8988T (cell line): ENCODE results near the gene HDAC4.

Experiments
- DNase-seq: peaks from one replicate; pipeline ENCODE4 v3.0.0; 2011

HDAC4 gene

DNA sequence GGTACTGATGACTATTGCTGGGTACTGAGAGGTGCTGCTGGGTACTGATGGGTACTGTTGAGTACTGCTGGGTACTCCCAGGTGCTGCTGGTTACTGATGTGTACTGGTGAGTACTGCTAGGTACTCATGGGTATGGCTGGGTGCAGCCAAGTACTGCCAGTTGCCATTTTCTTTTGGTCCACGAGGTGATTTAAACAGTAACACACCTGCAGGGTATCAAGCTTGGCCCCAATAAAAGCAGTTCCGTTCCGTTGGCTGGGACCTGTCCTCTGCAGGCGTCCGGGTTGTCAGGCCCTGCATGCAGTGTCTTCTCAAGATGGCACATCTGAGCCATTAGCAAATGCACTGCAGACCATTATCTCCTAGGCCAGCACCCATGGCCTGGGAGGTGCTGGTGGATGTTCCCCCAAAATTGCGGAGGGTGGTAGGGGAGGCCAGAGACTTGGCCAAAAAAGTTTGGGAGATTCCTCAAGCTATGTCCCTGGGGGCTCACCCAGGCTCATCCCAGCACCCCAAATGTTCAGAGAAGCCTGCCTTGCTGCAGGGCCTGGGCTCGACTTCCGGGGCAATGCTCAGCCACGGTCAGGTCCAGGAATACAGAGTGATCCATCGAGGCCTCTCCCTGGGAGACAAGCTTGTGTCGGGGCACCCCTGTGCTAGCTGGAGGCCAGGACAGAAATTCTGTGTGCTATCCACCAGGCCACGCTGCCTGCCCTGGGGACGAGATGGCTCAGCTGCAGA, 387.7 kb downstream of the HDAC4 start:
- no peak for DNase-seq

GRCh38 chr2:239012228-239012627, 388.6 kb downstream of the HDAC4 start:
- DNase-seq: no peak

GRCh38 chr2:239009589-239009961, 391.2 kb downstream of the HDAC4 start:
- no peak for DNase-seq

DNA sequence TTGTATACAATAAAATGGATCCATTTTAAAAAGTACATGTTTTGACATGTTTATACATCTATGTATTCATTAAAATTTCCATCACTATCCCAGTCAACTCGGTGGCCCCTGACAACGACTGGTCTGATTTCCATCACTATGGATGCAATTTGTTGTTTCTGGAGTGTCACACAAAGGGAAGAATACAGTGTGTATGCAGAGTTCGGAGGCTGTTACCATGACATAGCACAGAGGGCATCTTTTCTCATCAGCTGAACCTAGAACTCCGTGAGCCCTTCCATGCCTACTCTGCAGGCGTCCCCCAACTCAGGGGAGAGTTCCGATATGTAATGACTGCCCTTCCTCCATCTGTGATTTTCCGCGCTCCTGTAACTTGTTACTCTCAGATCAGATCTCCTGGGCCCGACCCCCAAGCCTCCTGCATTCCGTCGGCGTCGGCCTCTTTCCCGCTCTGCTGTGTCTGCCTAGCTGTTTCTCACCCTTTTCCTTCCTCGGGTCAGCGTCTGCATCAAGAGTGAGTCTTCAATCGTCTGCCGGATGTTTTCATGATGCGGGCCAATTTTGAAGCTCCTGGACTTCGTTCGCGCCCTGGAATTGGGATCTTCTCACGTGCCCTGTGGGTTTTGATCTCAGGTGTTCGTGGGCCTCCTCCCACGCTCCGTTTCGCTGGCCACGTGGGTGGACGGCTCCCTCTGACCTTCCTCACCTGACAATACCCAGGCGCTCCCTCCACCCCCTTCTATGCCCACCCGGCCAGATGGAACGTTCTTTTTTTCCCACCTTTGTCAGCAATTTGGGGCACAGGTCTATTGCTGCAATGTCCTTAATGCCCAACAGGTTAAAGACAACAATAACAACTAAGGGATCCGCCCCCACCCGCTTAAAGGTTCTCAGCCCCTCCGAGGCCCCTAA, 391.9 kb downstream of the HDAC4 start:
- DNase-seq: no peak

DNA sequence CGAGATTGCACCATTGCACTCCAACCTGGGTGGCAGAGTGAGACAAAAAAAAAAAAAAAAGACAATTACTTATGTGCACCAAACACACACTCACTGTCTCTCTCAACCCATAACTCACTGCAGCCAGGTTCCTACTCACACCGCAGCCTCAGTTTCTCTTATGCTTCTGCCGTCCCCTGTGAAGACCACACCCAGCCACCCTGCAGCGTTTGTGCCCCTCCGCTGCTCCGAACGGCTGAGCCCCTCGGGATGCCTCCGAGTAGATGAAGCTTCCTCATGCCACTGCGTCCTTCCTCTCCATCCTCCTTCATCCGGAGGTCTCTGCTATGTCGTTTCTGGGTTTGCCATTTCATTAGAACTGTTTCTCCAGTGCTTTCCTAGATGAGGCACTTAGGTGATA, 392.8 kb downstream of the HDAC4 start:
- DNase-seq: no peak

DNA sequence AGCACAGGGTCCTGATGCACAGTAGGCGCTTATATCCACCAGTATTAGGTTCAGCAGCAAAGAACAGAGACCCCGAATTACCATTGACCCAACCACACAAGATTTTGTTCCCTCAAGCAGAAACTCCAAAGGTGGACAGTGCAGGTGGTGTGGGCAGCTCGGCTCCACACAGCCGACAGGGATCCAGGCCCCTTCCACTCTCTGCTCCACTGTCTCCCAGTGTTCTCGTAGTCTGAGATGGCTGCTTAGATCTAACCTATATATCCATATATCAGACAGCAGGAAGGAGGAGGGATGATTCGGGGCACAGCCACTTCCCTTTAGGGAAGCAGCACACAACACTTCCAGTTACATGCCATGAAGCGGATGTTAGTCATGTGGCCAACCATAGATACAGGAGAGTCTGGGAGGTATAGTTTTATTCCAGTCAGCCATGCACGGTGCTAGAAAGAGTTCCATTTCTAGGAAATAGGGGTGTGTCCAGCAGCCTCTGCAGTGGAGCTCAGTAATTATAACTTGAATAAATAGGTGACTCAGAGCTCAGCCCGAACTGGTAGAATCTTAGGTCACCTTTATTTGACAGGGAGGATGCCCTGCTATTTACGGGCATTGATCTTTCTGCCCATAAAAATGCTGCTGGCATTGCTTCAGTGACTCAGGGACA, 394.1 kb downstream of the HDAC4 start:
- DNase-seq: no peak

- no peak for DNase-seq
These were observed 395.2 kb downstream of the HDAC4 start for GRCh38 chr2:239005586-239005985.

GRCh38 chr2:239004274-239005015, 396.4 kb downstream of the HDAC4 start:
- DNase-seq: no peak

DNA sequence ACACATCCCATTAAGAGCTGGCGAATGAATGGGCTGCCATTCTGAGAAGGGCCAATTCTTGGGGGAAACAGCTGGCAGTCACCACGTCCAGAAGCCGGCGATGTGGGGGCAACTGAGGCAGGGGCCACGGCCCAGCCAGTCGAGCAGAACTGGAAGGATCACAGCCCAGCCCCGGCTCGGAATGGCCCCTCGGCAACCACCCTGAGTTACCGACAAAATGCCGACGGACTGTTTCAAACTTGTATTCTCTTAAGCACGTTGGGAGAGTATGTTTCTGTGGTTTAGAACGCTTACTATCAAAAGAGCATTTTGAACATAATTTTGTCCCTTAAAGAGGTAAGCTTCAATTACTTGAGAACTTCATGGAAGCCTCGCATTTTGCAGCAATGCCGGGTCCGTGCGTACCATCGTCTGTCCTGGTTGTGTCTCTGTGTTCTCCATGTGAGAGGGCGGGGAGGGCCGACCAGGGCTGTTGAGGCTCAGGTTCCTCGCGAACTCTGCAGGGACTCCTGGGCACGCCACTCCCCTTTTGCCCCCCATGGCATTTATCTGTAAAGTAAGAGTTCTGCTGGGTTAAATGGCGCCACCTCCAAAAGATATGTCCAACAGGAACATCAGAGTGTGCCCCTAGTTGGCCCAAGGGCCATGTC, 397.1 kb downstream of the HDAC4 start:
- no peak for DNase-seq

DNA sequence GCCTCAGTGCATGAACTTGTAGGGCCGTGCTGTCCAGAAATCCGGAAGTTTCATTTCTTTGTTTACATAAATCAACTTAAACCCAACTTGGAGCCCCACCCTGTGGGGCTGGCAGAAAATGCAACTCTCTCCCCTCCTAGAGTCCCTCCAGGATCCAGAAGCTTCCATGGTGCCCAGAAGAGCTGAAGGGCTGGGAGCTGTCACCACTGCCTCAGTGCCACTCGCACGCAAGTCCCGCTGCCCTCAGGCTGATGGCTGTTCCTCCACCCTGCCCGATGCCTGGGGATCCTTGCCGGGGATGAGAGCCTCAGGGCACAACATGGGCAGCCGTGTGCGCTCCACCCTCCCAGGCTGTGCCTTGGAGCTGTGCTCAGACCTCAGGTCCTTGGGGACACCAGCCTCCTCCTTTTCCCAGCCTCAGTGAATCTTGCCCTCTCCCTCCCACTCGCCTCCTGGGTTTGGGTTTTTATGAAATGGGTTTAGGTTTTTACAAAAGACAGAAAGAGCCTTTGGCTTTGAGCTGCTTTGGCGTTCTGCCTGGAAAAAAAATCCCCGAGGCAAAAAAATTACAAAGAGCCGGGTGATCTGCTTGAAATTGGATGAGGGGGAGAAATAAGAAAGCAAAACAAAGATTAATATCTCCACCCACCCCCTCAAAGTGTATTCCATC, 397.7 kb downstream of the HDAC4 start:
- DNase-seq: no peak

- DNase-seq: no peak
These were observed 398.2 kb downstream of the HDAC4 start for GRCh38 chr2:239002591-239002953.

DNA sequence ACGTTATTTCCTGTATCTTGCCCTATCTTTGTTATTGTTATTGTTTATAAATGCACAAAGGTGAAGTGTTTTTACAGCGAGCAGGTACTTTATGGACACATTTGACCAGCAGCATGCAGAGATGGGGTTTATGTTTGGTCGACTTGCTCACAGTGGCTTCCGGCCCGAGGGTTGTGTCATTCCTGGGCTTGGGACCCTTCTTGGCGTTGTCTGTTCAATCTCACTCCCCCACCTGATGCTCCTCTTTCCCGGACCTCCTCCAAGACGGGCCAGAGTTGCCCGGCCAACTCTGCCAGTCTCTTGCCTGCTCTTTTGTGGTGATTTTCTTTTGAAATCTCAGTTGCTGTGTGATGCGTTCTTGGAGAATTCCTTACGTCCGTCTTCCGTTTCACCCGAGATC, 399.0 kb downstream of the HDAC4 start:
- no peak for DNase-seq

DNA sequence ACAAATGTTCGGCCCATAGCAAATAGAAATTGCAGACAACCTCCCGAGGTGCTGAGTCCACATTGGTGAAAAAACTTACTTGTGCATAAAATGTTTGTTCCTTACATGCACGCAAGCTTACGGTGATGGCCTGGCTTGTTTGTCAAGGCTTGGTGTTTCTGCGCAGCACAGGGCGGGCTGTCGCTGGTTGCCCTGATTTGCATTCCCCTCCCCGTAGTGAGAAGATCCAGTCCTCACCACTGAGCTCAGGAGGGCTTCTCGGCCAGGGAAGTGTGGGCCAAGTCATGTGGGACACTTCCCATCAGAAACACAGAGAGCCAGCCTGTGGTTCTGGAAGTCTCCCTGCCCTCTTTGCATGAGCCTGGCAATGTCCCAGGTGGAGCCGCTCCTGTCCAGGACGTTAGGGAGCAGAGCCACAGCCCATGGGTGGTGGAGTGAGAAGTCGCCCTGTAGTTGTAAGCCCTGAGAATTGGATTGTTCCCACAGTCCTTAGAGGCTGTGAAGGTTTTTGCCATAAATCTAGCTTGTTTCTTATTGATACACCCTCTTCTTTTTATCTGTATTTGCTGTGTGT, 400.2 kb downstream of the HDAC4 start:
- DNase-seq: no peak

- DNase-seq: no peak
These were observed 400.7 kb downstream of the HDAC4 start for GRCh38 chr2:239000089-239000488.

DNA sequence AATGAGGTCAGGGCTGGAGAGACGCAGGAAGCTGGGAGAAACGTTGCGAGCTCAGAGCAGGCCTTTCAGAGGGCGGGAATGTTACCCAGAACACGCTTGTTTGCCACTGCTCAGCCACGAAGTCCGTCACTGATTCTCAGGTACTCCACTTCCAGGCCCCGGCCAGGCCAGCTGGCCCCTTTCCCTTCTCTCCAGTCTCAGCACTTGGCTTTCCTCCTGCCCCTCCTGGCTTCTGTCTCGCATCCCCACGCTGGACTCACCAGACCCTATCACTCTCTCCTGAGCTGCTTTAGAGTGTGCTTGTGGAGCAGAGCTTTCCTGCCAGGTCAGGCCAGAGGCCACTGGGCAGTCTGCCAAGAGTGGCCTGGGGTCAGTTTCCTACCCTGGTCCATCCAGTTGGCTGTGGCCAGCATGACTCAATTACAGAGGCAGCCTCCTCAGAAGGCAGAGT, 401.5 kb downstream of the HDAC4 start:
- DNase-seq: no peak

GRCh38 chr2:238998801-238999200, 402.0 kb downstream of the HDAC4 start:
- DNase-seq: no peak
